Natural killer cell (primary cell): ENCODE measurements around the gene VSIG10L2. TPM values are rescaled to one million over a fixed set of nuclear protein-coding genes. Genes with fewer than 3 reads are reported as not detected.

ENCODE experiments used
- ATAC-seq, 3 donors: fragments of 150-1000 bp in 2 of 3; fragments of 200-7000 bp in 1 of 3; cut with Tn5 transposase; 1 replicate in 1 of 3; 2 replicates in 2 of 3; pipeline ENCODE4 v1.10.0; 2021; ENCODE audit warnings: mild to moderate bottlenecking in 2 of 3, moderate library complexity in 2 of 3
- DNase-seq, 2 donors: peaks; one replicate each; pipeline versions ENCODE4 v3.0.0 to v3.0.0-alpha.2; 2013 to 2021; ENCODE audit warnings: mixed read lengths in 1 of 2
- H3K27ac ChIP-seq: one replicate; pipeline ENCODE4 v1.5.1; 2013; ENCODE audit warnings: mild to moderate bottlenecking, low read length
- H3K27me3 ChIP-seq: one replicate; pipeline ENCODE4 v1.6.1; 2013; ENCODE audit warnings: low read length; ENCODE audit not compliant: control insufficient read depth, insufficient read depth
- H3K36me3 ChIP-seq: one replicate; pipeline ENCODE4 v1.6.1; 2013; ENCODE audit warnings: low read length; ENCODE audit not compliant: control insufficient read depth, insufficient read depth
- H3K4me1 ChIP-seq: one replicate; pipeline ENCODE4 v1.6.1; 2013; ENCODE audit warnings: low read length; ENCODE audit not compliant: control insufficient read depth, insufficient read depth
- H3K4me3 ChIP-seq: one replicate; pipeline ENCODE4 v1.5.1; 2013; ENCODE audit warnings: low read length
- H3K9me3 ChIP-seq: one replicate; pipeline ENCODE4 v1.6.1; 2013; ENCODE audit warnings: low read length; ENCODE audit not compliant: control insufficient read depth, insufficient read depth
- H3K27ac Mint-ChIP-seq, 2 donors: one replicate each; pipeline ENCODE4 v1.8.0; 2022; ENCODE audit warnings: mild to moderate bottlenecking in 2 of 2, mixed read lengths in 2 of 2, moderate library complexity in 1 of 2
- H3K27me3 Mint-ChIP-seq, 2 donors: one replicate each; pipeline ENCODE4 v1.8.0; 2022; ENCODE audit warnings: low read depth in 2 of 2, mixed read lengths in 2 of 2
- H3K36me3 Mint-ChIP-seq: one replicate; pipeline ENCODE4 v1.8.0; 2022; ENCODE audit warnings: mixed read lengths
- H3K4me1 Mint-ChIP-seq, 2 donors: one replicate each; pipeline ENCODE4 v1.8.0; 2022; ENCODE audit warnings: mixed read lengths in 2 of 2
- H3K4me3 Mint-ChIP-seq: one replicate; pipeline ENCODE4 v1.8.0; 2022; ENCODE audit warnings: mild to moderate bottlenecking, moderate library complexity, mixed read lengths
- H3K9me3 Mint-ChIP-seq, 2 donors: one replicate each; pipeline ENCODE4 v1.8.0; 2022; ENCODE audit warnings: mixed read lengths in 2 of 2
- CTCF ChIP-seq: fragments of 200-600 bp; IDR thresholded peaks from one replicate; pipeline ENCODE4 v1.8.0; 2022; ENCODE audit warnings: antibody characterized with exemption
- WGBS: methylation state at CpG from one replicate; pipeline ENCODE4 v1.1.7; 2013; ENCODE audit warnings: missing lambda C conversion rate; ENCODE audit not compliant: insufficient coverage; 5-methylcytosine and 5-hydroxymethylcytosine counted together
- intact Hi-C: fragments of 100-400 bp; cut with micrococcal nuclease; formaldehyde crosslinking; loops from one replicate; pipeline ENCODE4 v1.14.2; 2022
- total RNA-seq, 4 donors: library from RNA; stranded (reverse); fragments of 120-200 nt in 1 of 4; gene quantifications; one replicate each; pipeline versions ENCODE4 v1.2.3 to v1.2.4, GENCODE V29; 2013 to 2022

The VSIG10L2 gene
- total RNA-seq, 3 donors from 2014 or later (not counting 1 experiment from before 2014, with no cell fraction given): not detected

DNA sequence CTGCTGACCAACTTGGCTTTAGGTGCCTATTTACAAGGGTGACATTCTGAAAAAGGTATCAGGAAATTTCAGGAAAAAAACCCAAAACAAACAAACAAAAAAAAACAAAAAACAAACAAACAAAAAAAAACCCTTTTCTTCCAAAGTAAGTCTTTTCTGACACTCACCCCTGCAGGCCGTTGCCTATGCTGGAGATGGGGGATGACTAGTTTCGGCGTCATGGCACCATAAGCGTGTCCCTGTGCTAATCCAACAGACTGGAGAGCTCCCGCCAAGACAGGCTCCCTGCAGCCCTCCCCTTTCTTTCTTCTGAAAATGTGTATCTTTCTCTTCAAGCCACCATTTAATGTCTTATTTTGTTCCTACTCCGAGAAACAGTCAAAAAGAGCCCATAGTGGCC is 13.7 kb downstream of the VSIG10L2 start:
- H3K36me3 Mint-ChIP-seq: peaks cover 8% of the 10 kb centered on the region
- H3K9me3 Mint-ChIP-seq: peaks cover 0 to 6% of the 10 kb centered on the region in 2 donors
- Histone ChIP-seq H3K4me1 (no peaks in the 10 kb centered on the region), H3K36me3 (no peaks in the 10 kb centered on the region), H3K9me3 (no peaks in the 10 kb centered on the region), H3K27ac (no peak overlapping the region), H3K4me3 (no peak overlapping the region), H3K27me3 (no peaks in the 10 kb centered on the region)
- intact Hi-C loops: no loop called here
- H3K27ac Mint-ChIP-seq: no peak overlapping the region
- DNase-seq (no peak), ATAC-seq (no peak)
- WGBS: 89% methylated on average over 5 of the region's 6 CpGs
- no peaks in the 10 kb centered on the region for H3K4me1 Mint-ChIP-seq
- H3K4me3 Mint-ChIP-seq: no peak overlapping the region
- peaks cover 6 to 17% of the 10 kb centered on the region in 2 donors for H3K27me3 Mint-ChIP-seq
- no peak for TF ChIP-seq CTCF

- peaks cover 8% of the 10 kb centered on the region for H3K36me3 Mint-ChIP-seq
- 86% methylated on average over 10 of the region's 10 CpGs for WGBS
- no peak for ATAC-seq
- no peaks in the 10 kb centered on the region for H3K9me3 ChIP-seq
- no peak overlapping the region for H3K4me3 Mint-ChIP-seq
- peaks cover 6 to 18% of the 10 kb centered on the region in 2 donors for H3K27me3 Mint-ChIP-seq
- H3K36me3 ChIP-seq: no peaks in the 10 kb centered on the region
- H3K27ac ChIP-seq: no peak overlapping the region
- DNase-seq: no peak
- peaks cover 0 to 6% of the 10 kb centered on the region in 2 donors for H3K9me3 Mint-ChIP-seq
- H3K4me3 ChIP-seq: no peak overlapping the region
- intact Hi-C loops: no loop called here
- H3K4me1 Mint-ChIP-seq: no peaks in the 10 kb centered on the region
- no peaks in the 10 kb centered on the region for H3K27me3 ChIP-seq
- H3K4me1 ChIP-seq: no peaks in the 10 kb centered on the region
- no peak overlapping the region for H3K27ac Mint-ChIP-seq
- no peak for TF ChIP-seq CTCF
These were observed 14.1 kb downstream of the VSIG10L2 start for GRCh38 chr11:125959931-125960330.

DNA sequence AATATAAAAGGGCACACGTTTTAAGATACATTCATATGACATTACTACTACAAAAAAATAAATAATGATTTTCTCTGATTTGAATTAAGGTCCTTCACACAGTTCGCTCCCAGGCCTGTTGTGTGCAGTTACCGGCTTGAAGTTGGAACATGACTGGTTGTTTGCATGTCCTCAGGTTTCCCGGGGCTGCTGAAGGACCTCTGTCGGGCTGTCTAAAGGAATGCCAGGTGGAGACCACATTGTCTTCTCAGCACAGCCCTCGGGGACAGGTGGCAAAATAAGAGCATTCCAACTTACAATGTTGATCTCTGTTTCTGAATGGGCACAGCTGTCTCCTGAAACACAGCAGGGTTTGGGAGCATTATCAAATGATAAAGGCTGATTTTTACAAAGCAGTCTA is 14.9 kb downstream of the VSIG10L2 start:
- H3K4me1 Mint-ChIP-seq: no peaks in the 10 kb centered on the region
- no peak overlapping the region for H3K27ac Mint-ChIP-seq
- intact Hi-C loops: no loop called here
- WGBS: 87% methylated on average over 5 of the region's 6 CpGs
- no peaks in the 10 kb centered on the region for H3K27me3 ChIP-seq
- H3K36me3 Mint-ChIP-seq: peaks cover 8% of the 10 kb centered on the region
- peaks cover 0 to 6% of the 10 kb centered on the region in 2 donors for H3K9me3 Mint-ChIP-seq
- ATAC-seq (no peak), DNase-seq (no peak)
- no peaks in the 10 kb centered on the region for H3K9me3 ChIP-seq
- no peaks in the 10 kb centered on the region for H3K36me3 ChIP-seq
- H3K27ac ChIP-seq: no peak overlapping the region
- no peak overlapping the region for H3K4me3 Mint-ChIP-seq
- H3K27me3 Mint-ChIP-seq: peaks cover 9 to 23% of the 10 kb centered on the region in 2 donors
- H3K4me1 ChIP-seq: no peaks in the 10 kb centered on the region
- no peak overlapping the region for H3K4me3 ChIP-seq
- TF ChIP-seq CTCF: no peak

GRCh38 chr11:125967515-125967914 is 21.7 kb downstream of the VSIG10L2 start:
- H3K27me3 ChIP-seq: no peaks in the 10 kb centered on the region
- no peaks in the 10 kb centered on the region for H3K4me1 ChIP-seq
- ATAC-seq (no peak), DNase-seq (no peak)
- no peaks in the 10 kb centered on the region for H3K9me3 ChIP-seq
- Mint-ChIP-seq H3K27me3 (peaks cover 11 to 29% of the 10 kb centered on the region in 2 donors), H3K4me1 (no peaks in the 10 kb centered on the region), H3K27ac (no peak overlapping the region), H3K36me3 (peaks cover 7% of the 10 kb centered on the region), H3K9me3 (peaks cover 0 to 5% of the 10 kb centered on the region in 2 donors), H3K4me3 (no peak overlapping the region)
- no peaks in the 10 kb centered on the region for H3K36me3 ChIP-seq
- no peak overlapping the region for H3K27ac ChIP-seq
- 88% methylated on average over 3 of the region's 4 CpGs for WGBS
- no peak for TF ChIP-seq CTCF
- intact Hi-C loops: no loop called here
- H3K4me3 ChIP-seq: no peak overlapping the region
